HG03280 (cell line): Measurements from ENCODE around the gene RBP4.
A peak's percentile ranks its signal among the peaks of the same experiment; 100 is the strongest.

Source experiments
- ATAC-seq: cut with Tn5 transposase; IDR thresholded peaks from one replicate; pipeline ENCODE4 v1.9.1; 2021; ENCODE audit warnings: mild to moderate bottlenecking, moderate library complexity; ENCODE audit not compliant: unreplicated experiment

The RBP4 gene

DNA sequence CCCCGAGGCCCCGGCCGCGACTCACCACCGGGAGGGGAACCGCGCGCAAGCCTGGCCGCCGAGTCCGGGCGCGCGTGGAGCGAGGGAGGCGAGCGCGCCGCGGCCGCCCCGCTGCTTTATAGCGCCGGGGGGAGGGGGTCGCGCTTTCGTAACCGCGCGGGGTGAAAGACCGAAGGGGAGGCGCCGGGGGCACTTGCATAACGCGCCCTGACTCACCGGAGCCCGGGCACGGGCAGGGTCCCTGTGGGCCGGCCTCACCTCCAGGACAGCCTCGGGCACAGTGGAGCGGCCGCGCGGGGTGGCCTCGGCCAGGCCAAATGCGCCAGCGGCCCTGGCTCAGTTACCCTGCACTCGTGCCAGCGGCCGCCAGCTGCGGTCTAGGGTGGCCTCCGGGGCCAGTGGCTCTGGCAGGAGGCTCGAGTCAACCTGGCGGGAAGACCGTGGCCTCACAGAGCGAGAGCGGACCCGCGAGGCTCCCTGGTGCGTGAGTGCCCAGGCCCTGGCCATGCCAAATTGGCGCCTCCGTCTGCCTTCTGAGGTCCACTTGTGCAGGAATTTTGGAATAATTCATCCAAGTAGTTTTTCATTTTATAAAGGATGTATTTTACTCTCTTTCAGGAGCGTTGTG lies at the start of gene RBP4:
Gene RBP4, minus strand, starts transcription at position 90 of the 628 bp plus-strand sequence. CDS start 207 bp downstream, outside the sequence.
- ATAC-seq = no peak

- ATAC-seq = no peak
Observed at GRCh38 chr10:93639791-93640190, 38.8 kb upstream of the RBP4 start.

DNA sequence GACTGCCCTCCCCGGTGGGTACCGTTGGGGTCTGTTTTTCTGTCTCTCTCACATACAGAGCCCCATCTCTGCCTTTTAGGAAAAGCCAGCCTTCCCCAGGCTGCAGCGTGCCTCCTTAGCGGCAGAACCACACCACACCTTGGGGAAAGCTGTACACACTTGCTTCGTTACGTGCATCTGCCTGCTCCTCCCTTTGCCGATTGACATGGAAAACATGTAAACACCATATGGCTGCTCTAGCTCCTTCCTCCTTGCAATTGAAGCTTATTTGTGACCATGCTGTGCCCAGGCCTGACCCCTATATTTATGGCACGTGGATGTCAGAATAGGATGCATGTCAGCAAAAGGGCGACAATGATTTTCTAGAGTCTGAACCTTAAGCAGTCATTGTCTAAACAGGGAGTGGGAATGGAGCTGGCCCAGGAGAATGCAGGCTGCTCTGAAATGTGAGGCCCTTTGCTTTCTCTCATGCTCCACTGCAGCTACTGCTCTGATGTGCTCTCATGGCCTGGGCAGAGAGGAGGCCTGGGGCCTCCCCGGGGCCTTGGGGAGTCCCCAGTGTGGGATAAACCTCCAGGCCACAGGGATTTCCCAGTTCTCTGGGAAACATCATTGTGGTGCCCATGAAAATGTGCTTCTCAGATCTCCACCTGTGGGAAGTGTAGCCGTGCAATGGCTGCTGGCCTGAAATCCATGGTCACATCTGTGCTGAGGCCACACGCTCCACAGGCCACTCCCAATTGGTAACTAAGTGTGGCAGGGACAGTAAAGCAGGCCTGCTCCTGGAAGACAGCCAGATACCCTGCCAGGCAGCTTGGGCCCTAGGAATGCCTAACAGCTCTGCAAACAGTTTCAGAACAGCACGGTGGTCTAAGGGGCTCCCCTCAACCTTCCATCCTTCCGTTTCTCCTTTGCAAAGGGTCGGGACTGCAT lies 29.9 kb upstream of the RBP4 start:
- ATAC-seq = no peak

DNA sequence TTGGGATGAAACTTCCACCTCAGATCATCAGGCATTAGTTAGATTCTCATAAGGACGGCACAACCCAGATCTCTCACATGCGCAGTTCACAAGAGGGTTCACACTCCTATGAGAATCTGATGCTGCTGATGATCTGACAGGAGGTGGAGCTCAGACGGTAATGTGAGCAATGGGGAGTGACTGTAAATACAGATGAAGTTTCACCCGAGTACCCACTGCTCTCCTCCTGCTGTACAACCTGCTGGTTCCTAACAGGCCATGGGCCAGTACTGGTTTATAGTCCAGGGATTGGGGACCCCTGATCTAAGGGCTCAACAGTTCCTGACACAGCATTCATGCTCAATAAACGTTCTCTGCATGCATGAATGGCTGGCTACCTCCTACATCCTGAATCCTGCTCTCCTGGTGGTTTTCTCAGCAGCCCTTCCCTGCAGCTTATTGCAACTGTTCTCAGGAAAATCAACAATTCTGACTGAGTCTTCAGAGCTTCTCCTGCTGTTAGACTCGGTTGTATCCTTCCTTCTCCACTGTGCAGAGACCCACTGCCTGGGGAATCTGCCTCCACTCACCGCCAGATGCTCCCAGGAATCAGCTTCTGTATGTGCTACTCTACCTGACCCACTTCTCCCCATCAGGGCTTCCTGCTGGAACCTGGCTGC lies 28.7 kb upstream of the RBP4 start:
- no peak for ATAC-seq

- no peak for ATAC-seq
Observed at GRCh38 chr10:93628858-93629257, 27.8 kb upstream of the RBP4 start.

- ATAC-seq = peak; percentile 48
Observed at GRCh38 chr10:93622942-93623341, 21.9 kb upstream of the RBP4 start.

- no peak for ATAC-seq
Observed at GRCh38 chr10:93620925-93621324, 19.9 kb upstream of the RBP4 start.

GRCh38 chr10:93615576-93616235 lies 14.7 kb upstream of the RBP4 start:
- no peak for ATAC-seq

- ATAC-seq = no peak
Observed at GRCh38 chr10:93614101-93614825, 13.2 kb upstream of the RBP4 start.

DNA sequence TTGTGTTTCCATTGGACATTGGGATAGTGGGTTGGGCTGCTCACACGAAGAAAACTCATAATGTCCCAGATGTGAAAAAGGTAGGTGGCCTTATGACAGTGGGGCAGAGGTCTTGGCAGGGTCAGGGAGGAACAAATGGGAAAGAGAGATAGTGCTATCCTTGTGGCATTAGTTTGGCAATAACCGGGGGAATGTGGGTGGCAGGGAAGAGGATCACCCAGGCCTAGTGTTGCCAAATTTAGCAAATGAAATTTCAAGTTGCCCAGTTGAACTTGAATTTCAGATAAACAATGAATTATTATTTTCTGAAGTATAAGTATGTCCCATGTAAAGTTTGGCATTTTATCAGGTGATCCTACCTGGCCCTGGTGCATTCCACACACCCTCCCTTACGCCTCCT lies 12.1 kb upstream of the RBP4 start:
- ATAC-seq = no peak

GRCh38 chr10:93612311-93612710 lies 11.3 kb upstream of the RBP4 start, which contains the start of gene PDE6C:
PDE6C (plus strand) TSS chr10:93612537; CDS start chr10:93612726, 189 bp downstream.
- no peak for ATAC-seq

DNA sequence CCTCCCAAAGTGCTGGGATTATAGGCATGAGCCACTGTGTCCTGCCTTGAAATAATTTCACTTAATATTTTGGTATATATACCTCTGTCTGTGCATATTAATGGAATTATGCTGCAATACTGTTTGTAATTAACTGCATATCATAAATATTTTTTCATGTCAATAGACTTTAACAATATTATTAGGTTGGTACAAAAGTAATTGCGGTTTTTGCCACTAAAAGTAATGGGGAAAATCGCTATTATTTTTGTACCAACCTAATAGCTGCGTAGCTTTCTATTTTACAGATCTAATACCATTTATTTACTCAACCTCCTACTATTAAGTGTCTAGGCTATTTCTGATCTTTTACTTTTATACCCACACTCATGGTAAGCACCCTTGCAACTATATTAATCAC lies 7.4 kb upstream of the RBP4 start:
- ATAC-seq = no peak

GRCh38 chr10:93604146-93604545 lies 3.1 kb upstream of the RBP4 start:
- ATAC-seq = no peak

DNA sequence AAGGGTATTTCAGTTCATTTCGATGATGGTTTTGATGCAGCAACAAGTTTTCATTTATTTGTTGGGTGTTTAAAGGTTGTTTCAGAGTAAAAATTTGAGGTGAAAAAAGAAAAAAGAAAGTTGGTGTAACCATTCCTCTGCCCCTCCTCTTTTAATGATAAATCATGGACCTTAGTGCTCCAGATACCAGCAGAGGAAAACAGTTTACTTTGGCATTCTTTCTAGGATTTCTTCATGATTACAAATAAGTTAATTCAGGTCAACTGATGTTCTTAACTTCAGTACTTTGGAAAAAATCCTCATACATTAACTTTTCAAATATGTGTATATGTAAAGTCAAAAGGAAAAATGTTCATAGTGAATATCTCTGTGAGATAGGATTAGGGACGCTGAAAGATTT lies 2.0 kb upstream of the RBP4 start:
- no peak for ATAC-seq

- ATAC-seq = no peak
Observed at GRCh38 chr10:93601774-93602162, 733 bp upstream of the RBP4 start.

DNA sequence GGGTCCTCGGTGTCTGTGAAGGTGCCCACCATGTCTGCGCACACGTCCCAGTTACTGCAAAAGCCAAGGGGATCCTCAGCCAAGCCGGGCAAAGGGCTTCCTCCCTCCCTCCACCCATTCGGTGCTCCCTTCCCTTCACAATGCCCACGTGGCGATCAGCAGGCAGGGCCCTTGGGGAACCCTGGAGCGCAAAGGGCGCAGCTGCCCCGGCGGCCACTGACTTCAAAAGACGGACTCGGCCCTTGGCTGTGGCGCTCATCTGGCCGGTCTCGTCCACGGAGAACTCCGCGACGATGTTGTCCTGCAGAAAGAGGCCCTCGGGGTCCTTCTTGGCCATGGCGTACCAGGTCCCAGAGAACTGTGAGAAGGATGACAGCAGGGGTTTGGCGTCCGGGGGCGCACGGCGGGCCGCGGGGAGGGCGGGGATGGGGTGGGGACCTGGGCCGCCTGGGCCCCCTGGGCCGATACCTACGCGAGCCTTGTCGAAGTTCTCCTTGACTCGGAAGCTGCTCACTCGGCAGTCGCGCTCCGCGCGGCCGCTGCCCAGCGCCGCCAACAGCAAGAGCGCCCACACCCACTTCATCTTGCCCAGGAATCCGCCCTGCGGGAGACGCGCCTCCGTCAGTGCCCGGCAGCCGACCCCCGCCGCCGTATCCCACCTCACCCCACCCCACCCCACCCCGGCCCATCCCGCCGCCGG lies 439 bp downstream of the RBP4 start:
- no peak for ATAC-seq

DNA sequence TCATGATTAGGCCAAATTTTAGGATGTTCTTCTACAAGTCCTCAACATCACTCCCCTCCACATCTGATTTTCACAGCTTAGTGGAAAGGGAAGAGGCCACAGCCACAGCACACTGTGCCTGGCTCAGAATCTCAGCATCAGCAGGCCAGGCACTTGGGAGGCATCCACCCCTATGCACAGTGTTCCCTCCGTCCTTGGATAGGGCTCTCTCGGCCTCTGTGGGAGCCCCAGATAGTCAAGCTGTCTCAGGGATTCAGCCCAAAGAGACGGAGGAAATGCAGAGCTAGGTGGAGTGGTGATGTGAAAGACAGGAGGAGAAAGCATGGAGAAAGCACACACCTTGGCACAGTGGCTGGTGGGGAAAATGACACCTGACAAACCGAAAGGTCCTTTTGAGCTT lies 1.3 kb downstream of the RBP4 start:
- no peak for ATAC-seq

DNA sequence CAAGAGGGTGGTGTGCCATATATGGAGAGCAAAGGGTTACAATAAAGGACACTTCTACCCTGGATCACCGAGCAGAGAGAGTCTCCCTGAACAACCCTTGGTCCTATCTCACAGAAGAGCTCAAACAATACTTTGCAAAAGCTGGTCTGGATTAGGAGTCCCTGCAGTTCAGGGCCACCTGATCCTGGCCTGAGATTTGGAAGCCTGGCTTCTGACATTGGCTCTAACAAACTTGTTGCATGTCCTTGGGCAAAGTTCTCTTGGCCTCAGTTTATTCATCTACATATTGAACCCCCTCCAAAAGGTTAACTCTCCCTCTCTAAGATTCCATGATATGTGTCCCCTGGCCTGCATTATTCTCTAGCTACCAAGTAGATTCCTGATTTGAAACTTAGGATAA lies 1.7 kb downstream of the RBP4 start:
- no peak for ATAC-seq

GRCh38 chr10:93598157-93598556 lies 2.9 kb downstream of the RBP4 start:
- no peak for ATAC-seq

DNA sequence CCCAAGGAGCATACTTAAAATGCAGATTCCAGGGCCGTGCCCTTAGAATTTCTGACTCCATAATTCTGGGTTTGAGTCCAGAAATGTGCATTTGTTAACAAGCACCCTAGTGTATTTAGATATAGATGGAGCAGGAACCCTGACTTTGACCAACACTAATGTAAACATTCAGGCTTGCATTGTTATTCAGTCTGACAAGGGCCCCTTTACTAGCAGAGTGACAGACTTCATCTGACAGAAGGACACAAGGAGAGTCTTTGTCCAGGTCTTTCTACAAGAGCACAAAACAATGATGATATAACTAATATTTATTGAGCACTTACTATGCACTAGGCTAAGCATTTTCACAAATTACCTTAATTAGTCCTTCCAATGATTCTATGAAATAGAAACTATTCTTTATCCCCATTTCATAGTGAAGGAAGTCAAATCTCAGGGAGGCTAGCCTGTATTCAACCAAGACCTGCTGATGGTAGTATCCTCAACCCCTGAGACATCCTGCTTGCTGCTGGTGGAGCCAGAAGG lies 3.9 kb downstream of the RBP4 start:
- no peak for ATAC-seq
